COLO668 (cell line): ENCODE results near the gene HTD2.
"Not testable (repeated sequence)": the region's sequence is repeated elsewhere in the genome, so short reads cannot be mapped to it uniquely, and the experiment has no call there.

Experiments used
- DNase-seq: peaks from one replicate; lab custom pipeline; 2025; ENCODE audit not compliant: unreplicated experiment; lab: John Stamatoyannopoulos, UW

The HTD2 gene

GRCh38 chr3:58305882-58306711, at the start of gene HTD2, which contains the start of gene RPP14:
HTD2 (plus strand) TSS chr3:58306520; CDS start chr3:58317614, 11,094 bp downstream.
RPP14 (plus strand) TSS chr3:58306245; CDS start chr3:58310330, 4,085 bp downstream.
- DNase-seq, result peak; percentile 95

GRCh38 chr3:58258392-58259055, 47.8 kb upstream of the HTD2 start:
- DNase-seq, result no peak

- no peak for DNase-seq
Observed at GRCh38 chr3:58260261-58260731, 46.0 kb upstream of the HTD2 start.

GRCh38 chr3:58260733-58261132, 45.6 kb upstream of the HTD2 start:
- DNase-seq, result no peak

GRCh38 chr3:58261954-58262666, 44.2 kb upstream of the HTD2 start:
- DNase-seq, result no peak

GRCh38 chr3:58266577-58266976, 39.7 kb upstream of the HTD2 start:
- DNase-seq, result no peak

- DNase-seq, result not testable (repeated sequence)
Observed at GRCh38 chr3:58267543-58267942, 38.8 kb upstream of the HTD2 start.

- no peak for DNase-seq
Observed at GRCh38 chr3:58269356-58269755, 37.0 kb upstream of the HTD2 start.

GRCh38 chr3:58270485-58270884, 35.8 kb upstream of the HTD2 start:
- DNase-seq, result no peak

GRCh38 chr3:58271901-58272501, 34.3 kb upstream of the HTD2 start:
- DNase-seq, result no peak

GRCh38 chr3:58272891-58273290, 33.4 kb upstream of the HTD2 start:
- no peak for DNase-seq

GRCh38 chr3:58273362-58273761, 33.0 kb upstream of the HTD2 start:
- not testable (repeated sequence) for DNase-seq

- DNase-seq, result no peak
Observed at GRCh38 chr3:58274027-58274614, 32.2 kb upstream of the HTD2 start.

- DNase-seq, result no peak
Observed at GRCh38 chr3:58281069-58281468, 25.3 kb upstream of the HTD2 start.

GRCh38 chr3:58285334-58285733, 21.0 kb upstream of the HTD2 start:
- DNase-seq, result no peak

- DNase-seq, result no peak
Observed at GRCh38 chr3:58287354-58287753, 19.0 kb upstream of the HTD2 start.

GRCh38 chr3:58288011-58288728, 18.1 kb upstream of the HTD2 start:
- no peak for DNase-seq

- not testable (repeated sequence) for DNase-seq
Observed at GRCh38 chr3:58288964-58289613, 17.2 kb upstream of the HTD2 start.

GRCh38 chr3:58290446-58290845, 15.9 kb upstream of the HTD2 start:
- not testable (repeated sequence) for DNase-seq
